Measurements from ENCODE around the gene SPG11.
"Not testable (repeated sequence)": the region's sequence is repeated elsewhere in the genome, so short reads cannot be mapped to it uniquely, and the experiment has no call there.

SPG11 gene

DNA sequence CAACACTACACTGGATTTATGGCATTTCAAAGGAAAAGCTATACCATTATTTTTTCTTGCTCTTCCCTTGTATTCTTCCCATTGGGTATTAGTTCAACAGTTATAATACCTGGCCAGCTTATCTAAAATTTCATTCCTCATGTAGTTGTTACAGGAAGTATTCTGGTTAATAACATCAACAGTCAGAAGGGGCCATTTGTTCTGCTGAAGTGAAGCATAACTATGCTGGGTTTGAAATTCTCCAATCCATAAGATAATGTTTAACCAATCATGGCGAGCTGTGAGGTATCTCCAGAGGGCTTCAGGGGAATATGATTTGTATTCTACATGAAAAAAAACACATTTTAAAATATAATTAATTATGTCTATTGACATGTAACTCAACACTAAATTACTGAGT is 43.4 kb downstream of the SPG11 start:
- no peak for DNase-seq

DNA sequence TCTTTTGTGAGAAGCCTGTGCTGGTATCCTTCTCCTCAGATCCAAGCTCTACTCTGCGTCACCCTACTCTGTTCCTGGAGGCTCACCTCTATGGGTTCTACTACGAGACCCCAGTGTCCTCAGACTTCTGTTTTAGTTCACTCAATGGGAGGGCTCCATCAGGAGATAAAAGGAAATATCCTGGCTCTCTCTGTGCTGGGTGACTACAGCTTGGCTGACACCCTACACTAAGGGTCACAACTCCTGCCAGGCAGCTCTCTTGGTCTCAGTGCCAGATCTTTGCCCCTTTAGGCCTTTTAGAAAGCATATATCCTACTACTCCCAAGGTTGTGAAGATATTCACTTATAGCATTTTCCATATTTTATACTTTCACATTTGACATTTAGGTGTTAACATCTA is 46.5 kb downstream of the SPG11 start:
- DNase-seq: no peak

DNA sequence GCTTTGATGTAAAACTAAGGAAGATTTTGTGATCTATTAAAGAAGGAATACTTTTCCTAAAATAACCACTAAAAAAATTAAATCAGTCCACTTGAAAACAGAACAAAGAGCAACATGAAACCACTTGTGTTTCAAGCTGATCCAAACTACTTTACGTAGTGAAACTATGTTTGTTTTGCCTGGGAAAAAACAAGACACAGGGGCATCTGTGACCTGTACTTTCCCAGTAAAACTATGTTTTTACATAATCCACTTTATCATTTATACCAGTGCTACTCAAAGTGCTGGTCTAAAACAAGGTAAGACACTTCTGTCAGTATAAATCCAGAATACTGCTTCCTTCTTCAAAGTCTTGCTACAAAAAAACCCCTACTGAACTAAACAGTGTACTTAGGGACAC is 56.7 kb downstream of the SPG11 start:
- no peak for DNase-seq

DNA sequence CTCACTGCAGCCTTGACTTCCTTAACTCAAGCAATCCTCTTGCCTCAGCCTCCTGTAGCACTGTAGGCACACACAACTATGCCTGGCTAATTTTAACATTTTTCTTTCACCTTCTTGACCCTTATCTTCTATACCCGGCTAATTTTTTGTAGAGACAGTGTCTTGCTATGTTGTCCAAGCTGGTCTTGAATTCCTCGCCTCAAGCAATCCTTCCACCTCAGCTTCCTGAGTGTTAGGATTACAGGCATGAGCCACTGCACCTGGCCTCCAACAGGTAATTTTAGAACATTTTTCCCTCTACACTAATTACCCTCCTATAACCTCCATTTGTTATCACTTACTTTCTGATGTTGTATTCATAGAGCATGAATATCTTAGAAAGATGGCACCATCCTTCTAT is 60.3 kb downstream of the SPG11 start:
- no peak for DNase-seq

DNA sequence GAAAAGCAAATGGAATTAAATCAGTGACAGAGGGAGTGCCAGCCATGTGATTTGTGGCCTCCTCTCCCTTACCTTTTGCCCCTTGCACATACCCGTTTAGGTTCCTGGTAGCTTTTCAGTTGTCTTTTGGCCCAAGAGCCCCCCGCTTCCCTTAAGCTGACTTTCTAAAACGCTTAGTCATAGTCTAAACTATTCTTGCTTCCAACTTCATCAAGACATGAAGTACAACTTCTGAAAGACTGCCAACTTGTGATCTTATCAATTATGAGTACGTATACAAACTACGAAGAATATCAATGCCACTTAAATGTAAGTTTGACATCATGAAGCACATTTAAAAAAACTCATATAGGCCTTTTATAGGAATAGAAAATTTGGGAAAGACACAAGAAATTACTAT is 64.6 kb downstream of the SPG11 start:
- DNase-seq: no peak

DNA sequence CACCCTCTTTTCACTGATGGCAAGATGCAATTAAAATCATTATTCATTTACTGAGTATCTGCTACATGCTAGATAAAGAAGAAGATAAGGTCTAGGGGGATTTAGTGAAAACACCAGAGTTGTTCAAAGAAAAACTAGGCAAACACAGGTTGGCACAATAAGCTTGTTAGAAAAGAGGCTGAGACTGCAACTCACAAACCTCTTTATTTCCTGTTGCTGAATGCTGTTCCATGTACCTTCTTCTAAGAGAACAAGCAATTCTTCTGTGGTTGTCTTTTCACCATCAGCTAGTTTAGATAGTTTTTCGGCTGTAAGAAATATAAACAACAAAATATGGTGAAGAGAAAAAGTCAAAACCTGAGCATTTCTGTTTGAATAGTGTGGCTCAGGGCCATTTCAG is 65.4 kb downstream of the SPG11 start:
- no peak for DNase-seq

DNA sequence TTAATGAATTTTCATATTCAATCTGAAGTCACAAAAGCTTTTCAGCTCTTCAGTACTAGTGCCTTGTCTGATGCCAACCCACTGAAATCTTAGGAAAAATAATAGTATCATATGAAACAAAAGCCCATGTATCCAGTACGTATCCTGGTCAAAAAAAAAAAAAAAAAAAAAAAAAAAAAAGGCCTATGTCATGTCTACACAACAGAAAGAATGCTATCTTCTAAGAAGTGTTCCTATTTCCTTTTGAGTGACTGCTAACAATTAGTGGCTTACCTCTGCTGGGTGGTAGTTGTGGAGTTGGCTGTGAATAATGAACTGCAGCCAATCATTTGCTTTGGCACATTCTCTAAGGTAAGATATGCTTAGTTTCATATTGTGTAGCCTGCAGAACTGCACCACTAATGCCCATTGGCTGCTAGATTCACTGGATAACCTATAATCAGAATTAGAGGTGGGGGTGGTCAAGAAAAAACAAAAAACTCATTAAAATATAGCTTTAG is 66.9 kb downstream of the SPG11 start:
- DNase-seq: no peak

DNA sequence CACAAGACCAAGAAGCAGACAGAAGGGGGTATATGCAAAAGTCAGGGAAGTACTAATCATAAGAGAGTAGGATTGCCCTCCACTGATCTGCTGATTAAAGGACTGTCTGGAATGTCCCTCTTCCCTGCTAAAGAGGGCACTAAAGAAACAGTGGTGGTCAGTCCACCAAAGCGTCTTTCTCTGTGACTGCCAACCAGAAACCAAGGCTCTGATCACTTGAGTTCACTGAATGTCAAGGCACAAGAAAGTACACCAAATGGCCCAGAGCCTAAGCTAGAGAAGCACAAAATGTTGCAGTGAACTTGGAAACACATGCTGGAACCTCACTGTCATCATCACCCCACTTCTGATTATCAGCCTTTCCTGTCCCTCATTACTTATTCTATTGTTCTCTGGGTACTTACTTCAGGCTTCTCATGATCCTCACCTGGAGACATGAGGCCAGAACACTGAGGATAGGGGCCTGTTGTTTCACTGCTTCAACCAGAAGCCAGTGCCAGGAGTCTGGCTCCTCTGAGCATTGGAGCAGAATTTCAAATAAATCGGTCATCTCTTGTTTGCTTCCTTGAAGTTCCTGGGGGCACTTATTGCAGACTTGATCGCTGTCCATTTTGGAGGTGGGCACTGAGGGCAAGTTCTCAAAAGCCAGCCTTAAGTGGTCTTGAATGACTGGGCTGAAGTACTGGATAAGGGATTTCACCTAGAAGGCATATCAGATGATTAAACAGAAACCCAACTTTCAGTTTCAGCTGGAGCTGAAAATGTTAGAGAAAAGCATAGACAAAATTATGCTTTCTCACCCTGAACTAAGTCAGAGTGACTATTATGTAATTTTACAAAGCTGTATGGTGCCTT is 67.6 kb downstream of the SPG11 start:
- no peak for DNase-seq

DNA sequence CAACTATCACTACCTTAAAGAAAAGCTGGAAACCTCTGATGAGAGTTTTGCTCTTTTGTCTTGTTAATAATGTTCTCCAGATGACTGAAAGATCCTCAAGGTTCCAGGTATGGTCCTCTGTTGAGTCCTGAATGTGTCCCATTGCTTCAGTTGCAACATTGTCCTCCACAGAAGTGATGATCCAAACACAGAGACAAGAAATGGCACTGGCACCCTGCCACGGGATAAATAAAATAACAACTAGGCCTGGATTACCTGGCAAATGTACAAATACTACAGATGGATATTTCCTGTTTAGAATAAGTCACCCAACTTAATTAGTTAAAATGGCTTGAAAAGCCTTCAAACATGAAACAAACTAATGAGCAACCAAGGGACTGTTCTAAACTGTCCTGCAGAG is 68.2 kb downstream of the SPG11 start:
- DNase-seq: no peak

DNA sequence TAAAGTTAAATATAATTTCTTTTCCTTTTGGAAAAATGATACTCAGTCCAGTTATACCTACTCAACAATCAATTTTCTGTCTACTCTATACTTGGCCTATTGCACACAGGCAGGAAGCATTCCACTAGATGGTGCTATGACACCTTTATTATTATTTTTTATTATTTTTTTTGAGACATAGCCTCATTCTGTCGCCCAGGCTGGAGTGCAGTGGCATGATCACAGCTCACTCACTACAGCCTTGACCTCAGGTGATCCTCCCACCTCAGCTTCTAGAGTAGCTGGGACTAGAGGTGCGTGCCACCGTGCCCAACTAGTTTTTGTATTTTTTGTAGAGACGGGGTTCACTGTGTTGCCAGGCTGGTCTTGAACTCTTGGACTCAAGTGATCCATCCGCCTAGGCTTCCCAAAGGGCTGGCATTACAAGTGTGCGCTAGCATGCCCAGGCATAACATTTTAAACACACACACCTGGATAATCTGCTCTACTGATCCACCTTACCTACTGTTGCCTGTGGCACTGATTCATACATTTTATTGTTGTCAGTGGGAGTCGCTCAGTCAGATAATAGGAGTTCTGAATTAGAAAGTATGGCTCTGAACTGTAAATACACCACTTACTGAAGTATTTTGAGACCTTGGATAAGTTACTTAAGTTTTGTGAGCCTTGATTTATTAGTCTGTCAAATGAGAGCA is 70.3 kb downstream of the SPG11 start:
- no peak for DNase-seq

DNA sequence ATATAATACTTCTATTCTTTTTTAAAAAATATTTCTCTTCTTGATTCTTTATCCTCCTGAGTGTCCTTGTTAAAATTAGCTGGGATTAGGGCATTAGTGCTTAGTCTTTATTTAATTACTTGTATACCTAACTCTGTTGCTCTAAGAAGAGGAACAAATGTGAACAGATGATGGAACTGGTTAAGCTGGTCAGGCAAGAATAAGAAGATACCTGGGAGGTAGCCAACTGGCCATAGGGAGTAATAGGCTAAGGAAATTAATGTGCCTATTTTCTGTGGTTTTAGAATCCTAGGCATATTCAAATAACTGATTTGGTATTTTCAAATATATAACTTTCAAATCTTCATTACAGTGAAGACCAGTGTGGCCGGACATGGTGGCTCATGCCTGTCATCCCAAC is 72.1 kb downstream of the SPG11 start:
- no peak for DNase-seq

DNA sequence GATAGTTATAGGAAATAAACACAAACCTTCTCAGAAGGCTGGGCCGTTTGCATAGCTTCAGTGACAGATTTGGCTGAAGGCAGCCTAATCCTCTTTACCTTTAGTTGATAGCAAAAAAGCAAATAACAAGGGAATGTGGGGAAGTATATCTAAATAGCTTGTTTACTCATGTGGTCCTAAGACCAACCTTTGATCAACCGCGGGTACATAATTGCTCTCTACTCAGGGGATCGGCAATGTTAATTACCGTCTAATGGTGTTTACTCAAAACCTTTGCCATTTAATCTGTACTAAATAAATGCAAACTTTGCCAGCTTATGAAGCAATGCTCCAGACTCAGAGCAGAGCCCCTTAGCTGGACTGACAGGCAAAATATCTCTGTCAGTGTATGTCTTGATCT is 74.9 kb downstream of the SPG11 start:
- DNase-seq: no peak

DNA sequence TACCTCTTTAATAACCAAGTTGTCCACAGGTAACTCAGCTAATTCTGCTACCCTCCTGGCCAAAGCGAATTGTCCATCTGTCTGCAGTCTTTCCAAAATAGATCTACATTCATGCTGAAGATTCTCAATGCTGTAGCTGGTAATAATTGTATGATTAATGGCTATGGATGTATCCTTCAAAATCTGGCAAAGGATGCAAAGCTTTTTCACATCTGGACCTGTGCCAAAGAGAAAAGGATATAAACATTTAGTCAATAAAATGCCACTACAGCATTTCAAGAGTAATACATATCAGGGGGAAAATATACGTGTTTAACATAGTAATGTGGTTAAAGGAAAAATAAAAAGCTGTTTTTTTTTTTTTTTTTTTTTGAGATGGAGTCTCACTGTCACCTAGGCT is 77.8 kb downstream of the SPG11 start:
- DNase-seq: no peak

DNA sequence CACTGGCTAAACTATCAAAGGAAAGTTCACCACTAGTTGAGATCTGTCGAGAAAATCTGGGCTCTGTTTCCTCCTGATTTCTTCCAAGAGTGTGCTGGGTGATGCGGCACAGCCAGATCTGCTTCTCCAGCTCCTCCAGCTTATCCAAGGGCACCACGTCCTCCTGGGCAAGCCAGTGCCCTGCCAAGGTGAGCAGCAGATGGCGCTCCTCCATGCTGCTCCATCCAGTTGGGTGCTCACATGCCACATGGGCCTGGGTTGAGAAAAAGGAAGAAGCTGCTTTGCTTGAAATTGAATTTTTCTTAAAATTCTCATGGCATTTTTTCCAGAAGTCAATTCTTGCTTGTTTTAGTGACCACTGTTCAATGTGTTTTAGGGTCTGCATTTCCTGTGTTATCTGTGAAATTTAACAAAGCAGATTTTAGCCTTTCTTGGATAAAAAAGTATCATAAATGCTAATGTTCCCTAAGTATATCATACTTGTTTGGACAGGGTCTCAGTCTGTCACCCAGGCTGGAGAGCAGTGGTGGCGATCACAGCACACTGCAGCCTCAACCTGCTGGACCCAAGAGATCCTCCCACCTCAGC is 79.2 kb downstream of the SPG11 start:
- DNase-seq: peak; percentile 33

DNA sequence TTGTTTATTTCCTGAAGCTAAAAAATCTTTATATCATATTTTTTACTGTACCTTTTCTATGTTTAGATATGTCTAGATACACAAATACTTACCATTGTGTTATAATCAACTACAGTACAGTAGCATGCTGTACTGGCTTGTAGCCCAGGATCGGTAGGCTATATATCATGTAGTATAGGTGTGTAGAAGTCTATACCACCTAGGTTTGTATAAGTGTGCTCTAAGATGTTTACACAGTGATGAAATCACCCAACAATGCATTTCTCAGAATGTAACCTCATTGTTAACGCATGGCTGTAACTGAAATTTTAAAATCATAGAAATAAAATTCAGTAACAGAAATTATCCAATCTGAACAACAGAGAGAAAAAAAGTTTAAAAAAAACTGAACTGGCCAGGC is 83.4 kb downstream of the SPG11 start:
- DNase-seq: no peak

DNA sequence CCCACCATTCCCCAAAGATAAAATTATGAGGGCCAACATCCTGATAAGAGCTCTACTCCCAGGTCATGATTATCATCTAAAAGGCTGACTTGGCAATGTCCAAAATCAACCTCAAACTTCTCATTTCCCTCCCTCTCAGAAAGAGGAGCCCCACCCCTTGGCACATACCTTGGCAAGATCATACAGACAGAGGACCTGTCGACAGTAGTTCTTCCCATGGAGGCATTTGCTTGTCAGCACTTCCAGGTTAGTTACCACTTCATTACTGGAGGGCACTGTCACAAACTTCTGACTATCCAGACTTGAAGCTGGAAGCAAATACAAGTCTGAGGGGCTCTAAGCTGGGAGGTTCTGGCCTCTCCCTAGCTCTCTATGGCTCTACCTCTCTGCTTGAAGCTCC is 88.7 kb downstream of the SPG11 start:
- DNase-seq: no peak

DNA sequence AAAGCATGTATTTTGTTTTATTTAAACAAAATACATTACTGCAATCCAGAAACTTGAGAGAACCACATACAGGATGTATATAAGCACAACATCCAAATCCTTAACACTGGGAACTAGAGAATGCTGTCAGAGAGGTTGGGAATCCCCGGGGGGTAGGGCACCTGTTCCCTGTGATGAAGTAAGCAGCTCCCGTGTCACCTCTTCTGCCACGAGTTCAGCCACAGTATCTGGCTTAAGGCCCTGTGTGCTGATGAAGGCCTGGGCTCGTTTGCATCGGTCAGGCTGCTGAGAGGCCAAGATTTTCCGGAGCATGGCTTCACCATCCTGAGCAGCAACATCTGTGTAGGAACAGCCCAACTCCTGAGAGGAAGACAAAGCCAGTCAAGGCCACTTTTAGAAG is 90.1 kb downstream of the SPG11 start:
- DNase-seq: no peak

DNA sequence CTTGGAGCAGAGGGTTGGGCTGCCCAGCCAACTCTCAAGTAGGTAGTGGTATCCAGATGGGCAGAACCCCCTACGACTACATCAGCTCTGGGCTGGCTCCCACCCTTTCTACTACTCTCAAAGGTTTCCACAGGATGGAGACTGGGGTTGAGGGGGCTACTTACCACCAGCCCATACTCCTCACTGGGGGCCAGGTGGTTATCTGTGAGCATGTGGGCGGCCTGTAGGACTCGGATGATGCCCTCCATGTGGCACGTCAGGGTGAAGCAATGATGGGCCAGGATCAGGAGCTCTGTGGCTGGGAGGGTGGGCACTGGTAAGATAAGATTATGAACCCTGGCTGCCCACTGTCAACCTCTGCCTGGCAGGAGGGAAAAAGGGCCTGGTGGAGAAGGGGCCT is 93.1 kb downstream of the SPG11 start:
- DNase-seq: no peak

DNA sequence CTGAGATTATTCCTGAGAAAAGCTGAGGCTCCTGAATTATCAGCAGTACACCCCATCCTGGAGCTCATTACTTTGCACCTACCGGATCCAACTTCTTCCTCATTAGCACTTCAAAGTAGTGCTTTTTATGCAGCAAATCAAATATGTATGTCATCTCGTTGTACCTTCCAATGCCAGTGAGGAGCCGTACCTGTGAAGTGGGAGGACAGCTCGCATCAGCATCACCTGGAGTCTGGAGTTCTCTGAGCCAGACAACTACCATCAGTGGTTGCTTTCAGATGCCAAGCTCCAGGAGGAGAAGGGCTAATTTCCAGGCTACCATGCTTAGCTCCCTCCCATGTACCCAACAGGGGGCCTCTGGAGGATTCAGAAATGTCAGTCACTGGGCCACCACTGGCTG is 94.1 kb downstream of the SPG11 start:
- DNase-seq: no peak

DNA sequence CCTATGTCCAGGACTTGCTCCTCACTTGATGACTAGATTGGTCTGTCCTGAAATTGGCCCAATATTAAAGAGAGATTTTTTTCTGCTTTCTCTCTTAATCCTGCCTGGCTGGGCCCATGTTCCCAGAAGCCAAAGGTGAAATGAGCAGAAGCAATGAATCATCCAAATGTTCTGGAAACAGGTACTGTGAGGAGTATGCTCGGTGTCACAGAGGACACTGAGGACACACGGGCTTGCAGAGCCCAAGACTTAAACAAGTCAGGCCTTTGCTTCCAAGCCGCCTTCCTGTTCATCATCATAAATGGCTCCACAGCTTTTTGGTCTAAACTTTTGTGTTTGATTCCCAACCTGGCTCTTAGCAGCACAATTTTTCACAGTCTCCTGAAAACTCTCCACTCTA is 95.1 kb downstream of the SPG11 start:
- DNase-seq: no peak

DNA sequence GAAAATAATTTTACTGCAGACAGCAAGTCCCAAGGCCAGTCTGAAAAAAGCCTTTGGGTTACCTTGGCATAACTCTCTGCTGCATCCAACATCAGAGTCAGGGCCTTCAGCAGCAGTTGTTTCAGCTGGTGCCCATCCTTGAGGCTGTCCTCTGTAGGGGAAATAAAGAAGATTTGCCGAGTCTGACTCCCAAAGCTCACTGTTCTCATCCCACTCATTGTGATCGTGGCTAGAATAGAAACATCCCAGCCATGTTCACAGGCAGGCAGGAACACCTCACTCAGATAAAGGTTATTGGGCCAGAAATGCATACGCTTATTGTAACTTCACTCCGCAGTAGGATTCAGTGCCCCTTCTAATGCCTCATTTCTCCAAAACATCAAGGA is 97.3 kb downstream of the SPG11 start:
- DNase-seq: no peak

DNA sequence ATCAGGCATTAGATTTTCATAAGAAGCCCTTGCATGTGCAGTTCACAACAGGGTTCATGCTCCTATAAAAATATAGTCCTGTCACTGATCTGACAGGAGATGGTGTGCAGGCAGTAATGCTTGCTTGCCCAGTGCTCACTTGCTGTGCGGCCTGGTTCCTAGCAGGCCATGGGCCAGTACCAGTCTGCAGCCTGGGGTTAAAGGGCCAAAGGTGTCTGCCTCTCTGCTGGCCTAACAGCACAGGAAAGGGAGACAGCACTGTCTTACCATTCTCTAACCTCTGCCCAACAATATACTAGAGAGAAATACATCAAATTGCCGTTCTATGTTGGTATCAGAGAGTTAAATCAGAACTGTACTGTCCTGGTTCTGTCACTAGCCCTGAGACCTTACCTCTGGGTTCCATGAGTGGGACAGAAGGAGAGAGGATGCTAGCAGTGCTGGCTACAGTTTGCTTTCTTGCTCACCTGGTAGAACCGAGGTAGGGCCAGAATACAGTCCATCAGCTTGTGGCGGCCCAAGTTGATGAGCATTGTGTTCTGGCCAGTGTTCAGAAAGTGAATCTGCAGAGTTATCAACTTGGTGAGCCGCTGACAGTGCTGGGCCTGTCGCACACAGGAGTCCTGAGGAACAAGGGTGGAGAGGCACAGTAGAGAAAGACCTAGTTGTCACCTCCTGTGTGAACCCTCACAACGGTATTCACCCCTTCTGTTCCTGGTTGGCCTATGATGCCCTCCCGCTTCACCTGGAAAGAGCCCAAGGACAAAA is 97.9 kb downstream of the SPG11 start:
- DNase-seq: no peak

DNA sequence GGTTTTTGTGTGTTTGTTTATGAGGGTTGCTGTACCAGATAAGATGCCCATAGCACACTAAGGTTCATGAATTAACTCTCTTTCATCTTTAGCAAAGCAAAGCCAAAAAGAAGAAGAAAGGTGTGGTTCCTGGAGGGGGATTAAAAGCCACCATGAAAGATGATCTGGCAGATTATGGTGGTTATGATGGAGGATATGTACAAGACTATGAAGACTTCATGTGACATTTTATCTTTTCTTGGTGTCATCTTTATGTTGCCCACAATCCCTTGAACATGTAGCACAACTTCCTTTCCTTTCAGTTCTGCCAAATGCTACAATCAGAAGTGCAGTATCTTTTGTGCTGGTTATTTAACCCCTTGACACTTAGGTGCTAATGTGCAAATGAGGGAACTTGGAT is 102.5 kb downstream of the SPG11 start:
- not testable (repeated sequence) for DNase-seq

All from activated T-cell treated with anti-CD3 and anti-CD28 coated beads for 4 hours (primary cell).